Measurements from ENCODE around the gene SLF2. TPM values are rescaled to one million over a fixed set of nuclear protein-coding genes. Genes with fewer than 3 reads are reported as not detected.

Gene SLF2
- total RNA-seq, 1 experiment from 2014 or later = 43.0 TPM

- no peaks in the 10 kb centered on the region for H3K4me1 ChIP-seq (ENCODE audit: control insufficient read depth in 1 of 2, insufficient read depth in 2 of 2, low read length in 2 of 2)
- no peak overlapping the region for H3K9ac ChIP-seq (ENCODE audit: low read length)
- no TSS peak for BruUV-seq (replicated peaks)
- POLR2A ChIA-PET = no interaction called here
- CTCF ChIA-PET = no interaction called here
- H3K27me3 ChIP-seq (ENCODE audit: insufficient read depth, low read length) = no peaks in the 10 kb centered on the region
- peaks cover 50 to 65% of the 10 kb centered on the region in 2 experiments for H3K36me3 ChIP-seq (ENCODE audit: control insufficient read depth in 1 of 2, insufficient read depth in 2 of 2, low read length in 2 of 2)
- peaks cover 8% of the 10 kb centered on the region; the same call in 1 of the 2 replicates for H3K79me2 ChIP-seq (ENCODE audit: insufficient read depth, low read length)
- no peaks in the 10 kb centered on the region for H3K9me3 ChIP-seq (ENCODE audit: control insufficient read depth in 1 of 2, insufficient read depth in 1 of 2, low read depth in 1 of 2, low read length in 2 of 2)
- intact Hi-C loops (cut with micrococcal nuclease) = no loop called here
- ATAC-seq (no peak), DNase-seq (ENCODE audit: low read depth, low spot score) (no peak)
- RAD21 ChIA-PET (ENCODE audit: low non-redundant PET in 1 of 2, low total read pairs in 2 of 2, uncharacterized antibody in 2 of 2, unreplicated experiment in 2 of 2) = no interaction called here
- TF ChIP-seq ELF1 (IDR thresholded peaks at IDR 0.05; ENCODE audit: borderline replicate concordance, low read depth) (no peak), SP1 (IDR thresholded peaks at IDR 0.05; ENCODE audit: low read depth) (no peak), EGR1 (IDR thresholded peaks at IDR 0.05; ENCODE audit: low read depth) (no peak), TCF7L2 (IDR thresholded peaks at IDR 0.05; ENCODE audit: borderline replicate concordance, extremely low read depth, insufficient read depth, insufficient read length) (no peak), JUND (IDR thresholded peaks at IDR 0.05) (no peak)
- TF ChIP-seq, protein P1, sequence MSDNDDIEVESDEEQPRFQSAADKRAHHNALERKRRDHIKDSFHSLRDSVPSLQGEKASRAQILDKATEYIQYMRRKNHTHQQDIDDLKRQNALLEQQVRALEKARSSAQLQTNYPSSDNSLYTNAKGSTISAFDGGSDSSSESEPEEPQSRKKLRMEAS (IDR thresholded peaks at IDR 0.05) = no peak
- H3K27ac ChIP-seq (ENCODE audit: low read depth, low read length) = no peak overlapping the region
- no peaks in the 10 kb centered on the region for H4K20me1 ChIP-seq (ENCODE audit: insufficient read depth)
- no peak overlapping the region for H3K4me2 ChIP-seq (ENCODE audit: low read length)
- no peak overlapping the region for H2AFZ ChIP-seq (ENCODE audit: low read depth, low read length, poor library complexity, severe bottlenecking)
- H3K9me2 ChIP-seq (ENCODE audit: insufficient read depth) = no peaks in the 10 kb centered on the region
- H3K4me3 ChIP-seq (replicated peaks in 1 of 2; ENCODE audit: low read depth in 1 of 2, low read length in 2 of 2) = no peak overlapping the region
Observed at GRCh38 chr10:100923580-100923979, 10.8 kb downstream of the SLF2 start.

- ChIA-PET CTCF (no interaction called here), RAD21 (ENCODE audit: low non-redundant PET in 1 of 2, low total read pairs in 2 of 2, uncharacterized antibody in 2 of 2, unreplicated experiment in 2 of 2) (no interaction called here), POLR2A (no interaction called here)
- Histone ChIP-seq H4K20me1 (ENCODE audit: insufficient read depth) (peaks cover 6% of the 10 kb centered on the region; the same call in 1 of the 2 replicates), H3K36me3 (ENCODE audit: control insufficient read depth in 1 of 2, insufficient read depth in 2 of 2, low read length in 2 of 2) (peaks cover 62 to 70% of the 10 kb centered on the region in 2 experiments), H3K4me1 (ENCODE audit: control insufficient read depth in 1 of 2, insufficient read depth in 2 of 2, low read length in 2 of 2) (no peaks in the 10 kb centered on the region), H3K4me2 (ENCODE audit: low read length) (no peak overlapping the region), H3K9me3 (ENCODE audit: control insufficient read depth in 1 of 2, insufficient read depth in 1 of 2, low read depth in 1 of 2, low read length in 2 of 2) (no peaks in the 10 kb centered on the region), H3K27me3 (ENCODE audit: insufficient read depth, low read length) (no peaks in the 10 kb centered on the region), H3K27ac (ENCODE audit: low read depth, low read length) (no peak overlapping the region), H3K9ac (ENCODE audit: low read length) (no peak overlapping the region), H3K4me3 (replicated peaks in 1 of 2; ENCODE audit: low read depth in 1 of 2, low read length in 2 of 2) (no peak overlapping the region), H3K79me2 (ENCODE audit: insufficient read depth, low read length) (0 out of 2 replicates have a peak, but pooled peaks cover 4% of the 10 kb centered on the region), H2AFZ (ENCODE audit: low read depth, low read length, poor library complexity, severe bottlenecking) (no peak overlapping the region), H3K9me2 (ENCODE audit: insufficient read depth) (no peaks in the 10 kb centered on the region)
- no peak for DNase-seq (ENCODE audit: low read depth, low spot score)
- intact Hi-C loops (cut with micrococcal nuclease) = no loop called here
- ATAC-seq = no peak
- no TSS peak for BruUV-seq (replicated peaks)
- TF ChIP-seq SP1 (IDR thresholded peaks at IDR 0.05; ENCODE audit: low read depth) (no peak), CBX3 (IDR thresholded peaks at IDR 0.05; ENCODE audit: low read depth) (no peak), POLR2AphosphoS5 (IDR thresholded peaks at IDR 0.05; ENCODE audit: low read depth, low read length) (no peak), SRF (IDR thresholded peaks at IDR 0.05; ENCODE audit: low read depth) (no peak), ELF1 (IDR thresholded peaks at IDR 0.05; ENCODE audit: borderline replicate concordance, low read depth) (no peak), EZH2 (IDR thresholded peaks at IDR 0.05) (no peak)
- TF ChIP-seq, protein P1 (IDR thresholded peaks at IDR 0.05) = no peak
- TF ChIP-seq, protein P2, sequence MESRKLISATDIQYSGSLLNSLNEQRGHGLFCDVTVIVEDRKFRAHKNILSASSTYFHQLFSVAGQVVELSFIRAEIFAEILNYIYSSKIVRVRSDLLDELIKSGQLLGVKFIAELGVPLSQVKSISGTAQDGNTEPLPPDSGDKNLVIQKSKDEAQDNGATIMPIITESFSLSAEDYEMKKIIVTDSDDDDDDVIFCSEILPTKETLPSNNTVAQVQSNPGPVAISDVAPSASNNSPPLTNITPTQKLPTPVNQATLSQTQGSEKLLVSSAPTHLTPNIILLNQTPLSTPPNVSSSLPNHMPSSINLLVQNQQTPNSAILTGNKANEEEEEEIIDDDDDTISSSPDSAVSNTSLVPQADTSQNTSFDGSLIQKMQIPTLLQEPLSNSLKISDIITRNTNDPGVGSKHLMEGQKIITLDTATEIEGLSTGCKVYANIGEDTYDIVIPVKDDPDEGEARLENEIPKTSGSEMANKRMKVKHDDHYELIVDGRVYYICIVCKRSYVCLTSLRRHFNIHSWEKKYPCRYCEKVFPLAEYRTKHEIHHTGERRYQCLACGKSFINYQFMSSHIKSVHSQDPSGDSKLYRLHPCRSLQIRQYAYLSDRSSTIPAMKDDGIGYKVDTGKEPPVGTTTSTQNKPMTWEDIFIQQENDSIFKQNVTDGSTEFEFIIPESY (IDR thresholded peaks at IDR 0.05; ENCODE audit: extremely low read depth, insufficient replicate concordance, low read length) = no peak
- TF ChIP-seq, protein P3, sequence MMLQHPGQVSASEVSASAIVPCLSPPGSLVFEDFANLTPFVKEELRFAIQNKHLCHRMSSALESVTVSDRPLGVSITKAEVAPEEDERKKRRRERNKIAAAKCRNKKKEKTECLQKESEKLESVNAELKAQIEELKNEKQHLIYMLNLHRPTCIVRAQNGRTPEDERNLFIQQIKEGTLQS (IDR thresholded peaks at IDR 0.05) = no peak
Observed at GRCh38 chr10:100927266-100927665, 14.5 kb downstream of the SLF2 start.

All from HCT116 (cell line).